Body of pancreas (tissue), 4 donors: Measurements from ENCODE around the gene DYNC2H1. TPM values are rescaled to one million over a fixed set of nuclear protein-coding genes. Genes with fewer than 3 reads are reported as not detected.

ENCODE experiments used
- ATAC-seq: fragments of 150-250 bp; one replicate; pipeline ENCODE4 v1.9.1; 2016
- DNase-seq, 4 donors: peaks; one replicate each; pipeline ENCODE4 v3.0.0-alpha.2; 2019
- H3K27ac ChIP-seq, 4 donors: fragments of 200-600 bp; sonication (generic); 1 replicate in 3 of 4; 2 replicates in 1 of 4; pipeline versions ENCODE4 v1.5.1 to v1.6.1; 2016 to 2019; ENCODE audit warnings: mild to moderate bottlenecking in 1 of 4, mixed read lengths in 1 of 4, moderate library complexity in 1 of 4
- H3K27me3 ChIP-seq, 2 donors: fragments of 200-600 bp; sonication (generic); one replicate each; pipeline ENCODE4 v1.6.0; 2016; ENCODE audit warnings: mild to moderate bottlenecking in 1 of 2
- H3K36me3 ChIP-seq, 2 donors: fragments of 200-600 bp; sonication (generic); replicated peaks in 1 of 2; 2 replicates each; pipeline ENCODE4 v1.5.1; 2016; ENCODE audit warnings: low read depth in 2 of 2; ENCODE audit not compliant: insufficient read depth in 1 of 2
- H3K4me1 ChIP-seq: fragments of 200-600 bp; sonication (generic); one replicate; pipeline ENCODE4 v1.6.0; 2016
- H3K4me3 ChIP-seq, 2 donors: fragments of 200-600 bp; sonication (generic); 1 replicate in 1 of 2; 2 replicates in 1 of 2; pipeline ENCODE4 v1.5.1; 2016 to 2019
- H3K9me3 ChIP-seq, 3 donors: fragments of 200-600 bp; sonication (generic); 1 replicate in 2 of 3; 2 replicates in 1 of 3; pipeline ENCODE4 v1.5.1; 2016
- CTCF ChIP-seq, 7 experiments: fragments of 450-650 bp in 4 of 7; fragments of 200-600 bp in 3 of 7; sonication (generic) in 3 of 7; IDR thresholded peaks; one replicate each; pipeline ENCODE4 v1.5.1; 2016 to 2019; ENCODE audit warnings: antibody characterized with exemption in 7 of 7
- POLR2A ChIP-seq, 3 donors: fragments of 450-650 bp; IDR thresholded peaks; one replicate each; pipeline ENCODE4 v1.6.1; 2016; ENCODE audit warnings: antibody characterized with exemption in 3 of 3, mild to moderate bottlenecking in 2 of 3
- WGBS, 2 donors: methylation state at CpG; one replicate each; pipeline ENCODE4 v1.1.5; 2017; 5-methylcytosine and 5-hydroxymethylcytosine counted together
- intact Hi-C: fragments of 100-400 bp; cut with DNase I; formaldehyde crosslinking; loops from one replicate; pipeline ENCODE4 v1.15.1; 2023
- total RNA-seq, 2 donors: library from RNA; depleted of rRNA; stranded (reverse); fragments of >200 nt; gene quantifications; one replicate each; pipeline ENCODE4 v1.1.0, GENCODE V29; 2016

The DYNC2H1 gene
- total RNA-seq, 2 donors from 2014 or later, result 12.2 to 19.5 TPM

- Histone ChIP-seq H3K36me3 (no peaks in the 10 kb centered on the region), H3K27ac (no peak overlapping the region), H3K9me3 (no peaks in the 10 kb centered on the region), H3K4me1 (no peaks in the 10 kb centered on the region), H3K27me3 (no peaks in the 10 kb centered on the region), H3K4me3 (no peak overlapping the region)
- 89 to 93% methylated on average over 2 of the region's 2 CpGs for WGBS, 2 donors
- no peak for ATAC-seq
- no peak for DNase-seq
- intact Hi-C loops, result no loop called here
- no peak for TF ChIP-seq CTCF (IDR thresholded peaks at IDR 0.05)
- no peak for TF ChIP-seq POLR2A (IDR thresholded peaks at IDR 0.05)
Measured at GRCh38 chr11:103420593-103420992, 311.4 kb downstream of the DYNC2H1 start.

DNA sequence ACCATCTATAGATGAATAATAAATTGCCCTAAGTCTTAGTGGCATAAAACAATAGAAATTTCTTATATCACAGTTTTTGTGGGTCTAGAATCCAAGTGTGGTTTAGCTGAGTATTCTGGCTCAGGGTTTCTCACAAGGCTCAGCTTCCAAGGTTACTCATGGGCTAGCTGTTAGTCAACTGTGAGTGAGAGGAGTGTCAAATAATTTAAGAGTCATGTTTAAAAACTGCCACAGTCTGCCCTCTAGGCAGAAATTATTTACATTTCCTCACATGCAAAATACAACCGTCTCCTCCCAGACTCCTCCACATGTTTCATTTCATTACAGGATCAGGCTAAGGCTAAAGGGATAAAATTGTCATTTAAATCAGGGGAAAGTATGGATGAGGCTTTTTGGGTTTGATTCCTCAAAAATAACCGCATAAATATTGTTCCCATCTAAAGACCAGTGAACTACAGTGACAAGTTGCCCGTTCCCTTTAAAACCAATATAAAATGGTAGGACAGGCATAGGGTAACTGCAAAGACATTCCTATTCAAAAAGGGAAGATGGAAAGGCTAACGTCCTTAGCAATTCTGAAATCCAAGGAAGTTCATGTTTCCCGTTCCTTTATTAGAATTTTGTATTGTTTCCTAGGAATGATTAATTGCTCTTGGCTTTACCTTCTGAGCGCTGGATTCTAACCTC lies 324.3 kb downstream of the DYNC2H1 start:
- DNase-seq, result no peak
- intact Hi-C loops, result no loop called here
- TF ChIP-seq CTCF (IDR thresholded peaks at IDR 0.05) (no peak), POLR2A (IDR thresholded peaks at IDR 0.05) (no peak)
- no peak overlapping the region for H3K4me3 ChIP-seq
- H3K27me3 ChIP-seq, result no peaks in the 10 kb centered on the region
- H3K4me1 ChIP-seq, result no peaks in the 10 kb centered on the region
- no peaks in the 10 kb centered on the region for H3K36me3 ChIP-seq
- ATAC-seq, result no peak
- WGBS, 2 donors, result 79 to 83% methylated on average over 6 of the region's 6 CpGs
- no peaks in the 10 kb centered on the region for H3K9me3 ChIP-seq
- H3K27ac ChIP-seq, result no peak overlapping the region

- no peaks in the 10 kb centered on the region for H3K27me3 ChIP-seq
- ATAC-seq (no peak), DNase-seq (no peak)
- H3K36me3 ChIP-seq, result no peaks in the 10 kb centered on the region
- WGBS, 2 donors, result 17 to 39% methylated on average over 1 of the region's 1 CpG
- no peak overlapping the region for H3K4me3 ChIP-seq
- no peaks in the 10 kb centered on the region for H3K9me3 ChIP-seq
- H3K27ac ChIP-seq, result no peak overlapping the region
- no peaks in the 10 kb centered on the region for H3K4me1 ChIP-seq
- TF ChIP-seq POLR2A (IDR thresholded peaks at IDR 0.05) (no peak), CTCF (IDR thresholded peaks at IDR 0.05) (no peak)
- intact Hi-C loops, result no loop called here
Measured at GRCh38 chr11:103434073-103434411, 324.8 kb downstream of the DYNC2H1 start.

DNA sequence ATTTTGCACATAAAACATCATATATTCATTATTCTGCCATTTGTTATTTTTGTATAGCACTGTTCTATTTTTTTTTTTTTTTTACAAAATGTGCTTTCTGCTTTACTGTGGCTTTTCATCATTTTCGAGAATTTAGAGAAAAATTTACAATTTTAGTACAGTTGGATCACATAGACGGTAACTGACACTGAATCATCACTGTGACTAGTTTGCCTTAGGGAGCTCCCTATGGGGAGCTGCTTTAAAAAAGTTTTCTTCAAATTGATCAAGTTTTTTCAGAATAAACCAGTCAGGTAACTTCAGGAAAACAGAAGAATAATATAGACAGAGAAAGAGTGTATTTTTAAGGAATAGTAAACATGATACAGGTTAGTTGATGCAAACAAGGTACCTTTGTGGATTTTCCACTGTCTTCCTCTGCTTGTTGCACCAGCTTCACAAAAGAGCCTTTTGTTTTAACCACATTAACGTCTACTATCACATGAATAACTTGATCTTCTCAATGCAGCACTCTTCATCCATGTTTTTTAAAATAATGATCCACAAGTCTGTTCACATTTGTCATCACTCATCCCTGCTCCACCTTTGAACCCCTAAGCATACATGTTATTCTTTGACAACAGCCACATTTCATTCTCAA lies 327.0 kb downstream of the DYNC2H1 start:
- DNase-seq (no peak), ATAC-seq (no peak)
- Histone ChIP-seq H3K4me1 (no peaks in the 10 kb centered on the region), H3K27me3 (no peaks in the 10 kb centered on the region), H3K27ac (no peak overlapping the region), H3K9me3 (no peaks in the 10 kb centered on the region), H3K36me3 (no peaks in the 10 kb centered on the region), H3K4me3 (no peak overlapping the region)
- 73 to 74% methylated on average over 3 of the region's 3 CpGs for WGBS, 2 donors
- TF ChIP-seq CTCF (IDR thresholded peaks at IDR 0.05) (no peak), POLR2A (IDR thresholded peaks at IDR 0.05) (no peak)
- intact Hi-C loops, result no loop called here

DNA sequence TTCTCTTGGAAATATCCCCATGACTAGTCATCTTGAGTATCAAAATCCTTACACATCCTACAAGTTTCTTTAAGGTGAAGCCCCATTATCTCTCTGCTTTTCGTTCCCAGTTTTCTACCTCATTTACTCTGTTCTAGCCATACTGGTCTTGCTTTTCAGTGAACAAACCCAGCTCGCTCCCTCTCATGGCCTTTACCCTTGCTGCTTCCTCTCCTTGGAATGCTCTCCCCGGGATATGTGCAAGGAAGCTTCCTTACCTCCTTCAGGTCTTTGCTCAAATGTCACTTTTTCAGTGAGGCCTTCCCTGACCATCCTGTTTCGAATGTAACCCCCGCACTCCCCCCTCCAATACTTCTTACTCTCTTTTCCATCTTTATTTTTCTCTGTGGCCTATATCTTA lies 331.8 kb downstream of the DYNC2H1 start:
- ATAC-seq (no peak), DNase-seq (no peak)
- H3K9me3 ChIP-seq, result no peaks in the 10 kb centered on the region
- H3K27ac ChIP-seq, result no peak overlapping the region
- H3K27me3 ChIP-seq, result no peaks in the 10 kb centered on the region
- H3K4me3 ChIP-seq, result no peak overlapping the region
- TF ChIP-seq POLR2A (IDR thresholded peaks at IDR 0.05) (no peak), CTCF (IDR thresholded peaks at IDR 0.05) (no peak)
- H3K4me1 ChIP-seq, result no peaks in the 10 kb centered on the region
- intact Hi-C loops, result no loop called here
- H3K36me3 ChIP-seq, result no peaks in the 10 kb centered on the region
- 77 to 87% methylated on average over 5 of the region's 5 CpGs for WGBS, 2 donors
